GM12892 (cell line): Measurements from ENCODE around the gene OBSCN.

ENCODE experiments used
- POLR2A ChIP-seq: IDR thresholded peaks from 2 replicates; pipeline ENCODE4 v1.6.1; 2011; ENCODE audit warnings: low read depth, low read length, control low read depth
- POLR2AphosphoS5 ChIP-seq: IDR thresholded peaks from 2 replicates; pipeline ENCODE4 v1.6.1; 2011; ENCODE audit warnings: low read depth, low read length, control low read depth
- TAF1 ChIP-seq: IDR thresholded peaks from 2 replicates; pipeline ENCODE4 v1.6.1; 2011; ENCODE audit warnings: low read depth, mild to moderate bottlenecking, control low read depth, low read length, borderline replicate concordance

- no peak for TF ChIP-seq POLR2AphosphoS5
- no peak for TF ChIP-seq POLR2A
- no peak for TF ChIP-seq TAF1
Observed at GRCh38 chr1:228245111-228245510, 37.3 kb downstream of the OBSCN start.
